DMS153 treated with DMSO at 0.1 percent for 48 hours (cell line): ENCODE results near the gene ADARB2.

Experiments used
- DNase-seq: peaks from one replicate; lab custom pipeline; 2025; ENCODE audit not compliant: unreplicated experiment; lab: John Stamatoyannopoulos, UW

Gene ADARB2

GRCh38 chr10:1598393-1599153 is 138.8 kb downstream of the ADARB2 start:
- DNase-seq: no peak

- DNase-seq: no peak
Observed at GRCh38 chr10:1597370-1598146, 139.8 kb downstream of the ADARB2 start.

GRCh38 chr10:1596482-1597099 is 140.7 kb downstream of the ADARB2 start:
- no peak for DNase-seq

GRCh38 chr10:1595726-1596125 is 141.6 kb downstream of the ADARB2 start:
- no peak for DNase-seq

- DNase-seq: no peak
Observed at GRCh38 chr10:1595242-1595600, 142.1 kb downstream of the ADARB2 start.

GRCh38 chr10:1594372-1595241 is 142.7 kb downstream of the ADARB2 start:
- no peak for DNase-seq

GRCh38 chr10:1591742-1592141 is 145.6 kb downstream of the ADARB2 start:
- DNase-seq: no peak

GRCh38 chr10:1591045-1591444 is 146.3 kb downstream of the ADARB2 start:
- DNase-seq: no peak

- no peak for DNase-seq
Observed at GRCh38 chr10:1589257-1589656, 148.1 kb downstream of the ADARB2 start.

- DNase-seq: no peak
Observed at GRCh38 chr10:1582739-1583138, 154.6 kb downstream of the ADARB2 start.

GRCh38 chr10:1581189-1581588 is 156.1 kb downstream of the ADARB2 start:
- no peak for DNase-seq

- no peak for DNase-seq
Observed at GRCh38 chr10:1579671-1580070, 157.7 kb downstream of the ADARB2 start.

GRCh38 chr10:1579141-1579491 is 158.2 kb downstream of the ADARB2 start:
- DNase-seq: no peak

- no peak for DNase-seq
Observed at GRCh38 chr10:1578392-1579140, 158.8 kb downstream of the ADARB2 start.

- DNase-seq: no peak
Observed at GRCh38 chr10:1577945-1578344, 159.4 kb downstream of the ADARB2 start.

GRCh38 chr10:1577373-1577770 is 160.0 kb downstream of the ADARB2 start:
- no peak for DNase-seq

GRCh38 chr10:1576467-1577372 is 160.6 kb downstream of the ADARB2 start:
- DNase-seq: no peak

GRCh38 chr10:1575481-1576244 is 161.7 kb downstream of the ADARB2 start:
- DNase-seq: no peak

- no peak for DNase-seq
Observed at GRCh38 chr10:1574719-1575118, 162.6 kb downstream of the ADARB2 start.
